Epithelial cell of esophagus (primary cell): ENCODE measurements around the gene S100PBP.

Experiments used
- DNase-seq: peaks from one replicate; pipeline ENCODE4 v3.0.0; 2010; ENCODE audit warnings: low read depth
- H3K4me3 ChIP-seq: 2 replicates; pipeline ENCODE4 v1.5.1; 2011; ENCODE audit warnings: mild to moderate bottlenecking, low read length, control low read depth
- TF ChIP-seq, protein P1 (sequence below): IDR thresholded peaks from 2 replicates; pipeline ENCODE4 v1.5.1; 2011; ENCODE audit warnings: low read depth, mild to moderate bottlenecking, low read length, control low read depth, inconsistent platforms; ENCODE audit not compliant: insufficient read depth; ENCODE audit errors: missing control alignments

S100PBP gene

DNA sequence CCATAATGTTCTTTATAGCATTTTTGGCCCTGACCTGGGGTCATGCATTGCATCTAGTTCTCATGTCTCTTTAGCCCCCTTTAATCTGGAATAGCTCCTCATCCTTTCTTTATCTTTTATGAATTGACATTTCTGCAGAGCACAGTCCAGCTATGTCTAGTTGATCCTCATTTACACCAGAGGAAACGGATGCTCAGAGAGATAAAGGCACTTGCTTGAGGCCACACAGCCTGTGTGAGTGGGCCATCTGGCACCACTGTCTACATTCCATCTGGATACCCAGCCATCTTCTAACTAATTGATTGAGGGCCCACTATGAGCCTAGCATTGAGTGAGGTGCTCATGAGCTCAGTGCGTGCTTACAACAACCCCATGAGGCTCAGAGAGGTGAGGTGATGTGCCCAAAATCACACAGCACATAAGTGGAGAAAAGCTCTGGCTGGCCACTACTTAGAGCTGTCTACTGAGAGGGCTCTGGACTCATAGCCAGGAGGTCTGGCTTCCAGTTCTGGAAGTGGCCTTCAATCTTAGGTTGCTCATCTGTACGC is 72.4 kb downstream of the S100PBP start:
- H3K4me3 ChIP-seq = no peak overlapping the region
- no peak for DNase-seq
- TF ChIP-seq, protein P1, sequence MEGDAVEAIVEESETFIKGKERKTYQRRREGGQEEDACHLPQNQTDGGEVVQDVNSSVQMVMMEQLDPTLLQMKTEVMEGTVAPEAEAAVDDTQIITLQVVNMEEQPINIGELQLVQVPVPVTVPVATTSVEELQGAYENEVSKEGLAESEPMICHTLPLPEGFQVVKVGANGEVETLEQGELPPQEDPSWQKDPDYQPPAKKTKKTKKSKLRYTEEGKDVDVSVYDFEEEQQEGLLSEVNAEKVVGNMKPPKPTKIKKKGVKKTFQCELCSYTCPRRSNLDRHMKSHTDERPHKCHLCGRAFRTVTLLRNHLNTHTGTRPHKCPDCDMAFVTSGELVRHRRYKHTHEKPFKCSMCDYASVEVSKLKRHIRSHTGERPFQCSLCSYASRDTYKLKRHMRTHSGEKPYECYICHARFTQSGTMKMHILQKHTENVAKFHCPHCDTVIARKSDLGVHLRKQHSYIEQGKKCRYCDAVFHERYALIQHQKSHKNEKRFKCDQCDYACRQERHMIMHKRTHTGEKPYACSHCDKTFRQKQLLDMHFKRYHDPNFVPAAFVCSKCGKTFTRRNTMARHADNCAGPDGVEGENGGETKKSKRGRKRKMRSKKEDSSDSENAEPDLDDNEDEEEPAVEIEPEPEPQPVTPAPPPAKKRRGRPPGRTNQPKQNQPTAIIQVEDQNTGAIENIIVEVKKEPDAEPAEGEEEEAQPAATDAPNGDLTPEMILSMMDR = no peak

GRCh38 chr1:32890516-32891240 is 73.2 kb downstream of the S100PBP start:
- TF ChIP-seq, protein P1 = no peak
- DNase-seq = no peak
- no peak overlapping the region for H3K4me3 ChIP-seq

DNA sequence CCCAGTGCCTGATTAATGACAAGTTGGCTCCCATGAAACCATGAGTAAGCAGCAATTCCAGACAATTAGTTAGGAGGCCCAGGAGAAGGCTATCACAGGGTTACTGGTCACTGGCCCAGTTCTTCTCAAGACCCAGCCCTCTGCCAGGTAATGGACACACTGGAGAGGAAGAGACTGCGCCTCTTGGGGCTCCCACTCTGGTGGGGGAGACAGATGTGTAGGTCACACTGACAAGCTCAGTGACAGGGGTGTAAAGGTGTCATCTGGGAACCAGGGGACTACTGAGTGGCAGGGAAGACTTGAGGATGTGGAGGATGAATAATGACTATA is 73.8 kb downstream of the S100PBP start:
- H3K4me3 ChIP-seq = no peak overlapping the region
- TF ChIP-seq, protein P1 = no peak
- no peak for DNase-seq

DNA sequence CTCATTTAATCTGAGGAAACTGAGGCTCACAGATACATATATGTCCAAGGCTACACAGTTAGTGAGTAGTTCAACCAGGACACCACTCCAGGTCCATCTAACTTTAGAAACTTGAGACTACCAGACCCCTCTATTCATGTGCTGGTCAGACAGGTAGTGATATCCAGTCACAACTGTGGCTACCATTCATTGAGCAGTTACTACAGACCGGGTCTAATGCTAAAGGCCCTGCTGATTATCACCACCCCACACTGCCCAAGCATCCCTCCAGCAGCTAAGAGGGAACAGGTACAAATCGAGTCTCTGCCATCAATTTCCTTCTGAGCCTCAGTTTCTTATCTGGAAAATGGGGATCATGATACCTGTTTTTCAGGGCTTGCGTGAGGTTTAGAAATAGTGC is 74.2 kb downstream of the S100PBP start:
- no peak for DNase-seq
- no peak overlapping the region for H3K4me3 ChIP-seq
- TF ChIP-seq, protein P1 = no peak

DNA sequence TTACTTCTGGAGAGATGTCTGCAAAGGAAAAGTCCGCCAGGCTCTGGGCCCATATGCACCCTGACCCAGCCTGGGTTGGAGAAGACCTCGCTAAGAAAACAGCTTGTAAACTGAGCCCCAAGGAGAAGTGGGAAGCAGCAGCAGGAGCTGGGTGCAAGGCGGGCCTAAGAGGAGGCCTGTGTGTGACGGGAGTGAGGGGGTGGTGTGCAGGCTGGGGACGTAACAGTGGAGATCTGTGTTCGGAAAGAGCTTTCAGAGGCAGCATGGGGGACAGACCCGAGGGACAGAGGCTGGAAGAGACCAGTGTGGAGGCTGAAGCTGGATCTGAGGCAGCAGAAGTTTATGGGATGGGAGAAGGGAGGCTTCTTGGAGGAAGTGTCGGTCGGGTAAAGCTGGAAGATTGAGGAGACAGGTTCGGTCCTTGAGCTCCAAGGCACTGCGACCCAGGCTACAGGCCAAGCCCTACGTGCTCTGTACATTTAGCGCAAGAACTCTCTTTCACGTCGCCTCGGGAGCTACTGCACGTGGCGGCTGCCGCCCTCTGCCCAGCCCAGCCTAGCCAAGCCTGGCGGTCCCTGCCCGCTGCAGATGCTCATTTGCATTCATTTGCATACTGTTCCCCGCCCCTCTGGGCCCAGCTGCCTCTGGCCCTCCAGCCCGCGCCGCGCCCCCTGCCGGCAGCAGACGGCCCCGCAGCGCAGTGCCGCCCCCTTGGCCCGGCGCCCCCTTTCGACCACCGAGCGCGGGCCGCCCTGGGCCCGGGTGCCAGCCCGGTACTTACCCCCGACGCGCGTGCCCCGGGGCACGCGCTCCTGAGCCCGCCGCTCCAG is 75.1 kb downstream of the S100PBP start:
- TF ChIP-seq, protein P1 = no peak
- DNase-seq = peak; percentile 19
- H3K4me3 ChIP-seq = peak overlapping the region; percentile 25

DNA sequence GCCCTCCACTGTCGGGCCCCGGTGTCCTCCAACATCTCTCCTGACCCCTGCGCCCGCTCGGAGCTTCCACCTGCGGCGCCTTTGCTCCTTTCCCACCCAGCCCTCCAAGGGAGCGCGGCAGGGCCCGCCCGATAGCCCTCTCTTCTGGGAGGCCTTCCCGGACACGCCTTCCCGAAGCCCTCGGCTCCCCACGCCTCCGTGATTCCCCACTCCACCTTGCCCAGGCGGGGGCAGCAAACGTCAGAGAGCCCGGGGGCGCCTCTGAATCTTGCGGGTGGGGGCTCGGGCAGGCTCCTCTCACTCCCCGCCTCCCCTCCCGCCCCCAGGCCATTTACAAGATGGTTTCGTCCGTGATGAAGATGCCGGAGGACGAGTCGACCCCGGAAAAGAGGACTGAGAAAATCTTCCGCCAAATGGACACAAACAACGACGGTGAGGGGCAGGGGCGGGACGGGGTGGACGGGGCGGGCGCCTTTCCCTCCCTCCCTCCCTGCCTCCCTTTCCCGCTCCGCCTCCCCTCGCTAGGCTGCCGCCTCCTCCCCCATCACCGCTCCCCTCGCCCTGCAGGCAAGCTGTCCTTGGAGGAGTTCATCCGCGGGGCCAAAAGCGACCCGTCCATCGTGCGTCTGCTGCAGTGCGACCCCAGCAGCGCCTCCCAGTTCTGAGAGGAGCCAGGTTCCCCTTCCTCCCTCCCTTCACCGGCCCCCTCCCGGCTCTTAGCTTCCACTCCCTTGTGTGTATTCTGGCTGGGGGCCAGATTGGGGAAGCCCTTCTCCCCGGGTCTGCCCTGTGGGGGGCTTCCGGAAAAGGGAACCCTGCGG is 76.0 kb downstream of the S100PBP start:
- TF ChIP-seq, protein P1 = no peak
- H3K4me3 ChIP-seq = peak overlapping the region; percentile 25
- DNase-seq = peak; percentile 20
